ENCODE data around the gene ZAR1. TPM values are rescaled to one million over a fixed set of nuclear protein-coding genes. Genes with fewer than 3 reads are reported as not detected.

Gene ZAR1
- total RNA-seq, 4 donors from 2014 or later: 0.41 TPM; not detected in 3

- Histone ChIP-seq H3K27me3 (peaks cover 3 to 54% of the 10 kb centered on the region in 2 donors), H3K4me1 (peaks cover 0 to 12% of the 10 kb centered on the region in 2 donors), H3K27ac (no peak overlapping the region), H3K36me3 (no peaks in the 10 kb centered on the region), H3K4me3 (no peak overlapping the region), H3K9me3 (no peaks in the 10 kb centered on the region)
- DNase-seq: no peak
- intact Hi-C loops (cut with DNase I; ENCODE audit: low total_unique reads): no loop called here
- TF ChIP-seq POLR2A (IDR thresholded peaks at IDR 0.05) (no peak), CTCF (IDR thresholded peaks at IDR 0.05) (no peak)
These were observed 5.4 kb upstream of the ZAR1 start for GRCh38 chr4:48484494-48485168.

GRCh38 chr4:48489683-48490011 is 405 bp upstream of the ZAR1 start:
- peaks cover 10 to 37% of the 10 kb centered on the region in 2 donors for H3K27me3 ChIP-seq
- TF ChIP-seq CTCF (IDR thresholded peaks at IDR 0.05): no peak
- TF ChIP-seq POLR2A (IDR thresholded peaks at IDR 0.05): no peak
- intact Hi-C loops (cut with DNase I; ENCODE audit: low total_unique reads): no loop called here
- no peak overlapping the region for H3K27ac ChIP-seq
- H3K4me3 ChIP-seq: no peak overlapping the region
- no peak for DNase-seq
- no peaks in the 10 kb centered on the region for H3K36me3 ChIP-seq
- H3K4me1 ChIP-seq: peaks cover 0 to 8% of the 10 kb centered on the region in 2 donors
- H3K9me3 ChIP-seq: no peaks in the 10 kb centered on the region

GRCh38 chr4:48490680-48491513 is 845 bp downstream of the ZAR1 start:
- Histone ChIP-seq H3K36me3 (no peaks in the 10 kb centered on the region), H3K4me1 (peaks cover 0 to 8% of the 10 kb centered on the region in 2 donors), H3K27ac (no peak overlapping the region), H3K4me3 (no peak overlapping the region), H3K9me3 (no peaks in the 10 kb centered on the region), H3K27me3 (peaks cover 10 to 26% of the 10 kb centered on the region in 2 donors)
- no peak for DNase-seq
- TF ChIP-seq POLR2A (IDR thresholded peaks at IDR 0.05) (no peak), CTCF (IDR thresholded peaks at IDR 0.05) (no peak)
- intact Hi-C loops (cut with DNase I; ENCODE audit: low total_unique reads): no loop called here

GRCh38 chr4:48491514-48492176 is 1.6 kb downstream of the ZAR1 start:
- H3K9me3 ChIP-seq: no peaks in the 10 kb centered on the region
- H3K27ac ChIP-seq: no peak overlapping the region
- H3K36me3 ChIP-seq: no peaks in the 10 kb centered on the region
- no peak overlapping the region for H3K4me3 ChIP-seq
- DNase-seq: no peak
- H3K27me3 ChIP-seq: peaks cover 10 to 20% of the 10 kb centered on the region in 2 donors
- intact Hi-C loops (cut with DNase I; ENCODE audit: low total_unique reads): no loop called here
- TF ChIP-seq POLR2A (IDR thresholded peaks at IDR 0.05): no peak
- no peak for TF ChIP-seq CTCF (IDR thresholded peaks at IDR 0.05)
- peaks cover 0 to 8% of the 10 kb centered on the region in 2 donors for H3K4me1 ChIP-seq
